Common myeloid progenitor, CD34-positive (primary cell): ENCODE results near the gene MMAA.

Experiments
- CTCF ChIA-PET: fragments of 350-600 bp; sonication (Branson Sonifier 250); formaldehyde crosslinking; loops from one replicate; lab custom pipeline; 2021; ENCODE audit warnings: antibody characterized with exemption; lab: Charles Lee
- POLR2A ChIA-PET: fragments of 350-600 bp; sonication (Branson Sonifier 250); formaldehyde crosslinking; loops from one replicate; lab custom pipeline; 2021; ENCODE audit warnings: antibody characterized with exemption; lab: Charles Lee
- DNase-seq, 3 donors: peaks; one replicate each; pipeline versions ENCODE4 v3.0.0 to v3.0.0-alpha.2; 2013
- H3K27ac ChIP-seq, 2 experiments: 1 replicate in 1 of 2; 2 replicates in 1 of 2; pipeline ENCODE4 v1.7.0; 2013; ENCODE audit warnings: inconsistent platforms in 2 of 2, low read length in 2 of 2, mild to moderate bottlenecking in 2 of 2, low read depth in 1 of 2, moderate library complexity in 1 of 2; ENCODE audit not compliant: severe bottlenecking in 2 of 2, insufficient read depth in 1 of 2, poor library complexity in 1 of 2
- H3K27me3 ChIP-seq, 5 experiments: replicated peaks in 2 of 5; 1 replicate in 3 of 5; 2 replicates in 2 of 5; pipeline versions ENCODE4 v1.6.1 to v1.7.0; 2013; ENCODE audit warnings: low read length in 4 of 5, mild to moderate bottlenecking in 2 of 5, moderate library complexity in 2 of 5, inconsistent platforms in 1 of 5; ENCODE audit not compliant: insufficient read depth in 5 of 5, control insufficient read depth in 4 of 5
- H3K36me3 ChIP-seq, 4 experiments: 1 replicate in 2 of 4; 2 replicates in 2 of 4; pipeline versions ENCODE4 v1.6.1 to v1.7.0; 2013; ENCODE audit warnings: low read length in 3 of 4, control low read depth in 1 of 4, mild to moderate bottlenecking in 1 of 4; ENCODE audit not compliant: control insufficient read depth in 4 of 4, insufficient read depth in 4 of 4
- H3K4me1 ChIP-seq, 4 experiments: 1 replicate in 3 of 4; 2 replicates in 1 of 4; pipeline versions ENCODE4 v1.6.1 to v1.7.1; 2013; ENCODE audit warnings: low read length in 3 of 4, mild to moderate bottlenecking in 3 of 4, control low read depth in 1 of 4, inconsistent platforms in 1 of 4, moderate library complexity in 1 of 4; ENCODE audit not compliant: control insufficient read depth in 4 of 4, insufficient read depth in 4 of 4; ENCODE audit errors: control extremely low read depth in 1 of 4
- H3K4me3 ChIP-seq, 7 experiments: 1 replicate in 4 of 7; 2 replicates in 3 of 7; pipeline versions ENCODE4 v1.5.1 to v1.7.0; 2013; ENCODE audit warnings: mild to moderate bottlenecking in 7 of 7, low read length in 6 of 7, moderate library complexity in 6 of 7, inconsistent platforms in 2 of 7, low read depth in 2 of 7, control low read depth in 1 of 7; ENCODE audit not compliant: insufficient read depth in 4 of 7, control insufficient read depth in 1 of 7; ENCODE audit errors: extremely low read depth in 1 of 7
- H3K9me3 ChIP-seq, 5 experiments: 1 replicate in 4 of 5; 2 replicates in 1 of 5; pipeline versions ENCODE4 v1.6.1 to v1.7.1; 2013; ENCODE audit warnings: low read length in 4 of 5, mild to moderate bottlenecking in 2 of 5, inconsistent platforms in 1 of 5, low read depth in 1 of 5, moderate library complexity in 1 of 5; ENCODE audit not compliant: control insufficient read depth in 4 of 5, insufficient read depth in 2 of 5; ENCODE audit errors: control extremely low read depth in 1 of 5
- WGBS: methylation state at CpG from one replicate; pipeline ENCODE4 v1.1.5; 2013; ENCODE audit not compliant: insufficient coverage; 5-methylcytosine and 5-hydroxymethylcytosine counted together

MMAA gene

GRCh38 chr4:145660064-145660463 is 40.9 kb downstream of the MMAA start:
- no peaks in the 10 kb centered on the region for H3K4me1 ChIP-seq
- H3K9me3 ChIP-seq = peaks cover 0 to 1% (median 0%) of the 10 kb centered on the region in 5 experiments
- ChIA-PET POLR2A (no interaction called here), CTCF (no interaction called here)
- H3K4me3 ChIP-seq = no peak overlapping the region
- H3K36me3 ChIP-seq = peaks cover 2 to 23% (median 4%) of the 10 kb centered on the region in 4 experiments
- 96% methylated on average over 3 of the region's 3 CpGs for WGBS
- no peak overlapping the region for H3K27ac ChIP-seq
- DNase-seq = no peak
- no peaks in the 10 kb centered on the region for H3K27me3 ChIP-seq

- 96% methylated on average over 3 of the region's 3 CpGs for WGBS
- ChIA-PET POLR2A (no interaction called here), CTCF (no interaction called here)
- Histone ChIP-seq H3K4me1 (no peaks in the 10 kb centered on the region), H3K9me3 (peaks cover 0 to 1% (median 0%) of the 10 kb centered on the region in 5 experiments), H3K4me3 (no peak overlapping the region), H3K27ac (no peak overlapping the region), H3K36me3 (peaks cover 0 to 2% (median 0%) of the 10 kb centered on the region in 4 experiments), H3K27me3 (no peaks in the 10 kb centered on the region)
- DNase-seq = no peak
These were observed 44.0 kb downstream of the MMAA start for GRCh38 chr4:145663194-145663593.

- peaks cover 0 to 2% (median 0%) of the 10 kb centered on the region in 4 experiments for H3K36me3 ChIP-seq
- no peaks in the 10 kb centered on the region for H3K4me1 ChIP-seq
- POLR2A ChIA-PET = no interaction called here
- H3K9me3 ChIP-seq = peaks cover 0 to 1% (median 0%) of the 10 kb centered on the region in 5 experiments
- CTCF ChIA-PET = no interaction called here
- no peak for DNase-seq
- H3K27ac ChIP-seq = no peak overlapping the region
- no peak overlapping the region for H3K4me3 ChIP-seq
- 83% methylated on average over 1 of the region's 1 CpG for WGBS
- no peaks in the 10 kb centered on the region for H3K27me3 ChIP-seq
These were observed 46.6 kb downstream of the MMAA start for GRCh38 chr4:145665773-145666172.

- Histone ChIP-seq H3K27ac (no peak overlapping the region), H3K36me3 (no peaks in the 10 kb centered on the region), H3K4me1 (no peaks in the 10 kb centered on the region), H3K4me3 (no peak overlapping the region), H3K9me3 (no peaks in the 10 kb centered on the region), H3K27me3 (no peaks in the 10 kb centered on the region)
- ChIA-PET POLR2A (no interaction called here), CTCF (no interaction called here)
- no peak for DNase-seq
These were observed 51.2 kb downstream of the MMAA start for GRCh38 chr4:145670422-145670821.

- no peak overlapping the region for H3K27ac ChIP-seq
- WGBS = 100% methylated on average over 1 of the region's 1 CpG
- H3K36me3 ChIP-seq = no peaks in the 10 kb centered on the region
- H3K4me3 ChIP-seq = no peak overlapping the region
- ChIA-PET POLR2A (no interaction called here), CTCF (no interaction called here)
- no peaks in the 10 kb centered on the region for H3K27me3 ChIP-seq
- peaks cover 0 to 4% (median 1%) of the 10 kb centered on the region in 5 experiments for H3K9me3 ChIP-seq
- DNase-seq = peak in 1 of 3 donors; percentile 9
- H3K4me1 ChIP-seq = no peaks in the 10 kb centered on the region
These were observed 60.3 kb downstream of the MMAA start for GRCh38 chr4:145679520-145679919.

- no peak within 1 kb of the TSS for H3K4me3 ChIP-seq
- no peaks in the 10 kb centered on the region for H3K36me3 ChIP-seq
- 78% methylated on average over 6 of the region's 6 CpGs for WGBS
- no peak within 1 kb of the TSS for H3K27ac ChIP-seq
- no peaks in the 10 kb centered on the region for H3K27me3 ChIP-seq
- peaks cover 0 to 4% (median 1%) of the 10 kb centered on the region in 5 experiments for H3K9me3 ChIP-seq
- CTCF ChIA-PET = no interaction called here
- DNase-seq = peak in 1 of 3 donors; percentile 18
- POLR2A ChIA-PET = no interaction called here
- no peaks in the 10 kb centered on the region for H3K4me1 ChIP-seq
These were observed 60.8 kb downstream of the MMAA start, which contains the start of gene C4orf51 for GRCh38 chr4:145679991-145680455. C4orf51 (plus strand) TSS chr4:145680146; CDS start chr4:145680204, 58 bp downstream.

- no peak for DNase-seq
- H3K27ac ChIP-seq = no peak overlapping the region
- H3K27me3 ChIP-seq = no peaks in the 10 kb centered on the region
- H3K4me1 ChIP-seq = no peaks in the 10 kb centered on the region
- H3K36me3 ChIP-seq = no peaks in the 10 kb centered on the region
- CTCF ChIA-PET = no interaction called here
- H3K4me3 ChIP-seq = no peak overlapping the region
- POLR2A ChIA-PET = no interaction called here
- no CpG with 5 or more reads among the region's 1 CpG for WGBS
- H3K9me3 ChIP-seq = peaks cover 0 to 4% (median 1%) of the 10 kb centered on the region in 5 experiments
These were observed 61.7 kb downstream of the MMAA start for GRCh38 chr4:145680902-145681301.
